CD4-positive, alpha-beta T cell treated with Interleukin-2 at 100 ng/mL for 4 hours (primary cell): ENCODE data around the gene ZSWIM4.
A peak's percentile ranks its signal among the peaks of the same experiment; 100 is the strongest.

Experiments
- DNase-seq: peaks from one replicate; pipeline ENCODE4 v3.0.0-alpha.2; 2020; ENCODE audit warnings: low spot score

Gene ZSWIM4

GRCh38 chr19:13812544-13812943 lies 17.3 kb downstream of the ZSWIM4 start:
- no peak for DNase-seq

DNA sequence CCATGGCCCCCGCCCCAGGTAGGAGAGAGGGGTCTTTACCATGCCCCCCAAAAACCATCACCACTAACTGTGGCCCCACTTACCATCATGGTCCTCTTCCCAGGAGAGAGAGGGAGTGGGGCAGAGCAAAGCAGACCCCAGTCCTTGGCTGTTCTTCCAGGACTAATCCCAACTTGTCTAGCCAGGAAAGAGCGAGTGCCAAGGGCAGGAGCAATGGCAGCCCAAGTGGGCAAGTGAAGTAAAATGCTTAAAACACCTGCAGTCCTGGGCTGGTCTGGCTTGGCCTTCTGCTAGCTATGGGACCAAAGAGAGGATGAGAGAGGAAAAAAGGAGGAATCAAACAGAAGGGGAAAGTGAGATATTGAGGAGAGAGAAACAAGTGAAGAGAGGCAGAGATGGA lies 17.9 kb downstream of the ZSWIM4 start:
- no peak for DNase-seq

- DNase-seq: no peak
Observed at GRCh38 chr19:13814550-13814949, 19.3 kb downstream of the ZSWIM4 start.

GRCh38 chr19:13817018-13817614 lies 21.9 kb downstream of the ZSWIM4 start:
- no peak for DNase-seq

GRCh38 chr19:13817615-13818371 lies 22.6 kb downstream of the ZSWIM4 start:
- no peak for DNase-seq

GRCh38 chr19:13819238-13819637 lies 24.0 kb downstream of the ZSWIM4 start:
- DNase-seq: no peak

- DNase-seq: no peak
Observed at GRCh38 chr19:13821292-13821691, 26.0 kb downstream of the ZSWIM4 start.

GRCh38 chr19:13823256-13823655 lies 28.0 kb downstream of the ZSWIM4 start:
- DNase-seq: no peak

DNA sequence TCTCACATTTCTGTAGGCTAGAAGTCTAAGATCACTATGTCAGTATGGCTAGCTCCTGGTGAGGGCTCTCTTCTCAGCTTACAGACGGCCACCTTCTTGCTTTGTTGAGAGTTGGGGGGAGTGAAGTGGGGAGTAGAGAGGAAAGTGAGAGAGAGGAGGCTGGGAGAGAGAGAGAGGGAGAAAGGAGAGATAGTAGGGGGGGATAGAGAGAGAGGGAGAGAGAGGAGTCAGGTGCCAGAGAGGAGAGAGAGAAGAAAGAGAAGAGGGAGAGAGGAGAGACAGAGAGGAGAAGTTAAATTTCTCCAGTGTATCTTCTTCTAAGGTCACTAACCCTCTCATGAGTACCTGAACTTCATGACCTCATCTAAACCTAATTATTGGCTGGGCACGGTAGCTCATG lies 28.7 kb downstream of the ZSWIM4 start:
- no peak for DNase-seq

DNA sequence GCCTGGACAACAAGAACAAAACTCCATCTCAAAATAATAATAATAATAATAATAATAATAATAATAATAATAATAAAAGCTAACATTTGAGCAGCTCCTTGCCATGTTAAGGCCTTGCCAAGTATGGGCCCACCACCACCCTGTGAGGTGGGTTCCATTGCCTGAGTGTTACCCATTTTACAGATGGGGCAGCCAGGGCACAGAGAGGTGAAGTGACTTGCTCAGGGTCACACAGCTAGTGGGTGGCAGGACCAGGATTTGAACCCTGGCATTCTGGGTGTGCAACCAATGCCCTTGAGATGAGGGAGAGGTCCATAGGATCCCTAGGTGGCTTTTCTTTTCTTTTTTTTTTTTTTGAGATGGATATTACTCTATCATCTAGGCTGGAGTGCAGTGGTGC lies 29.5 kb downstream of the ZSWIM4 start:
- no peak for DNase-seq

- no peak for DNase-seq
Observed at GRCh38 chr19:13825489-13826441, 30.5 kb downstream of the ZSWIM4 start.

DNA sequence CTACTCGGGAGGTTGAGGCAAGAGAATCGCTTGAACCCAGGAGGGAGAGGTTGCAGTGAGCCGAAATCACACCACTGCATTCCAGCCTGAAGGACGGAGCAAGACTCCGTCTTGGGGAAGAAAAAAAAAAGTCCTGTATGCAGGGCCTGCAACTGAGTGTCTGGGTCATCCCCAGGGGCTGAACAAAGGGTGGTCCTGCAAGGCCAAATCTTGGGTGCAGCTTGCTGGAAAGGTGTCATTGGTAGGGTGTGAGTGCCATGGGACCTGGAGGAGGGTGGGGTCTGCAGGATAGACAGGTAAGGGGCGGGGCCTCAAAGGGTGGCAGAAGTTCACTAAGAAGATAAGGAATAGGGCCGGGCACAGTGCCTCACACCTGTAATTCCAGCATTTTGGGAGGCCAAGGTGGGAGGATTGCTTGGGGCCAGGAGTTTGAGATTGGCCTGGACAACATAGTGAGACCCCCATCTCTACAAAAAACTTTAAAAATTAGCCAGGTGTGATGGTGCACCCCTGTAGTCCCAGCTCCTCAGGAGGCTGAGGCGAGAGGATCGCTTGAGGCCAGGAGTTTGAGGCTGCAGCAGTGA lies 31.5 kb downstream of the ZSWIM4 start:
- no peak for DNase-seq

DNA sequence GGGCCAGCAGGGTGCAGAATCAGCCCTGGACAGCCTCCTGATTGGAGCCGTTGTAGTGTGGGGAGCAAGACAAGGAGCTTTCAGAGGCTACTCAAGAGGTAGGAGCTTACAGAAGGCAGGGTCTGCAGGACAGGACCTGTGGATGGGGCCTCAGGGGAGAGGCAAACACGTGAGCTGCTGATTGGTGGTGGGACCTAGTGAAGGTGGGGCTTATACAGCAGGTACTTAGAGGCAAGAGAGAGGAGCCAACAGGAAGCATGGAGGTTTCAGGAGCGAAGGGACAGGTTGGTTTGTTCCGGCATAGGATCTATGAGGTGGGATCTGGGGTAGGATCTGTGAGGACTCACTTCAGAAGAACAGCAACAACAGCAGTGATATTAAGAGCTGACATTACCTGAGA lies 32.4 kb downstream of the ZSWIM4 start:
- no peak for DNase-seq

DNA sequence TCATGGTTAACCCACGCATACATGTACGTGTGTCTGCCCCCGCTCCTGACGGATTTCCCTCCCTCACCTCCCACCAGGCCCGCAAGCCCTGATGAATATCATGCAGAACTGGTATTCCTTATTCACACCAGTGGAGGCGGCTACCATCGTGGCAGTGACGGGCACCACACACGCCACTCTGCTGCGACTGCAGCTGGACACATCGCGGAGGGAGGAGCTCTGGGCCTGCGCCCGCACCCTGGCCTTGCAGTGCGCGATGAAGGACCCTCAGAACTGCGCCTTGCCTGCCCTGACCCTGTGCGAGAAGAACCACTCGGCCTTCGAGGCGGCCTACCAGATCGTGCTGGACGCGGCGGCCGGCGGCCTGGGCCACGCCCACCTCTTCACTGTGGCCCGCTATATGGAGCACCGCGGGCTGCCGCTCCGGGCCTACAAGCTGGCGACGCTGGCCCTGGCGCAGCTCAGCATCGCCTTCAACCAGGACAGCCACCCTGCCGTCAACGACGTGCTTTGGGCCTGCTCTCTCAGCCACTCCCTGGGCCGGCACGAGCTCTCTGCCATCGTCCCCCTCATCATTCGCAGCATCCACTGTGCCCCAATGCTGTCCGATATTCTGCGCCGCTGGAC lies 35.0 kb downstream of the ZSWIM4 start:
- DNase-seq: no peak

- DNase-seq: no peak
Observed at GRCh38 chr19:13830741-13831536, 35.7 kb downstream of the ZSWIM4 start.

DNA sequence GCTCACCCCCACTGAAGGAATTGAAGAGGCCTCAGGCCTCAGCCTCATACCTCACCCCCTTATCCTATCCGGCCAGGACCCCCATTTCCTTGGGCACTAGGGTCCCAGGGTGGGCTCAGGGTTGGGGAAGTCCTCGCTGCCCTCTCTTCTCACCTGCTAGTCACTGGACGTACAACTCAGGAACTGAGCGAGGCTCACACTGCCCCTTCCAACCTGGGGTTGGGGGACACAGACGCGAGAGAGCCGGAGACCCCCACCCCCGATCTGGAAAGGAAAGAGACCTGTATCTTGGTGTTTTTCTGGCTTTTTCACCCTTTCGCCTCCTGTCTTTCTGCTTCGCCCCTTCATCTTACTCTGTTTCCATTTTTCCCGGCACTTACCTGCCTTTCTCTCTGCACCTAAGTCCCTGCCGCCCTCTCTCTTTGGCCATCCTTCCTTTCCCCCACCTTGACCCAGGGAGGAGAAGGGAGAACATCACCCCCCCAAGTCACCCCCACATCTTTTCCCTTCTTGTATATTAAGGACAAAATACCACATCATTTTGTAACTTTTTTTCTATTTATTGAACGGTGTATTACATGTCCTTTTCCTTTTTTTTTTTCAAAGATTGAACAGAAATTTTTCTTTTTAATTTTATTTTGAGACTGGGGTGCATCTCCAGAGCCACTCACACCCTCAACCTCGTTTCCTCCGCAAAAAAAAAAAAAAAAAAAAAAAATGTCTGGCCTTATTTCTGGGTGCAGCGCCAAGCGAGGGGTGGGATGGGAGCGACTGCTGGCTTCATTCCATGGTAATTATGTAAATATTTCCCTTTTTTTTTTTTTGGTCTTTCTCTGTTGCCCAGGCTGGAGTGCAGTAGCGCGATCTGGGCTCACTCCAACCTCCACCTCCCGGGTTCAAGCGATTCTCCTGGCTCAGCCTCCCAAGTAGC lies 36.6 kb downstream of the ZSWIM4 start:
- DNase-seq: no peak

- peak; percentile 90 for DNase-seq
Observed at GRCh38 chr19:13833330-13834243, 38.3 kb downstream of the ZSWIM4 start.

- no peak for DNase-seq
Observed at GRCh38 chr19:13834244-13835069, 39.2 kb downstream of the ZSWIM4 start.
